Esophagus muscularis mucosa (tissue), 4 donors: Measurements from ENCODE around the gene PPP1R3G. TPM values are rescaled to one million over a fixed set of nuclear protein-coding genes. Genes with fewer than 3 reads are reported as not detected.

Source experiments
- DNase-seq: peaks from one replicate; pipeline ENCODE4 v3.0.0-alpha.2; 2017; ENCODE audit errors: extremely low spot score
- H3K27ac ChIP-seq, 4 donors: fragments of 200-600 bp; sonication (generic); replicated peaks in 1 of 4; 1 replicate in 3 of 4; 2 replicates in 1 of 4; pipeline ENCODE4 v1.5.1; 2016 to 2019; ENCODE audit warnings: mild to moderate bottlenecking in 1 of 4
- H3K27me3 ChIP-seq, 4 donors: fragments of 200-600 bp; sonication (generic); one replicate each; pipeline versions ENCODE4 v1.5.1 to v1.6.0; 2016 to 2019
- H3K36me3 ChIP-seq, 4 donors: fragments of 200-600 bp; sonication (generic); one replicate each; pipeline ENCODE4 v1.5.1; 2016 to 2019
- H3K4me1 ChIP-seq, 4 donors: fragments of 200-600 bp; sonication (generic); one replicate each; pipeline ENCODE4 v1.5.1; 2016 to 2019
- H3K4me3 ChIP-seq, 4 donors: fragments of 200-600 bp; sonication (generic); 1 replicate in 2 of 4; 2 replicates in 2 of 4; pipeline ENCODE4 v1.5.1; 2016 to 2019; ENCODE audit warnings: mild to moderate bottlenecking in 4 of 4, moderate library complexity in 1 of 4
- H3K9me3 ChIP-seq, 4 donors: fragments of 200-600 bp; sonication (generic); 1 replicate in 3 of 4; 2 replicates in 1 of 4; pipeline ENCODE4 v1.5.1; 2016 to 2019
- EP300 ChIP-seq: sonication (generic); formaldehyde crosslinking; IDR thresholded peaks from one replicate; pipeline ENCODE4 v1.6.1; 2017; ENCODE audit warnings: antibody characterized with exemption
- POLR2A ChIP-seq: fragments of 450-650 bp; IDR thresholded peaks from one replicate; pipeline ENCODE4 v1.6.1; 2017; ENCODE audit warnings: antibody characterized with exemption, moderate library complexity, mild to moderate bottlenecking, low read depth
- POLR2AphosphoS5 ChIP-seq, 2 donors: sonication (generic); formaldehyde crosslinking; IDR thresholded peaks; one replicate each; pipeline ENCODE4 v1.6.1; 2017; ENCODE audit warnings: antibody characterized with exemption in 2 of 2
- WGBS: methylation state at CpG from one replicate; pipeline ENCODE4 v1.1.5; 2018; 5-methylcytosine and 5-hydroxymethylcytosine counted together
- intact Hi-C: fragments of 100-400 bp; cut with DNase I; formaldehyde crosslinking; loops from one replicate; pipeline ENCODE4 v1.15.1; 2023
- total RNA-seq, 4 donors: library from RNA; depleted of rRNA; stranded (reverse); fragments of >200 nt; gene quantifications; one replicate each; pipeline versions ENCODE4 v1.1.0 to v1.2.1, GENCODE V29; 2016
- TF ChIP-seq, protein P1 (sequence below), 3 experiments: fragments of 200-600 bp in 2 of 3; fragments of 450-650 bp in 1 of 3; sonication (generic) in 2 of 3; IDR thresholded peaks; one replicate each; pipeline ENCODE4 v1.5.1; 2017 to 2019; ENCODE audit warnings: antibody characterized with exemption in 3 of 3, mild to moderate bottlenecking in 2 of 3, moderate library complexity in 1 of 3

The PPP1R3G gene
- total RNA-seq, 4 donors from 2014 or later, result 3.0 to 7.9 (median 5.5) TPM

DNA sequence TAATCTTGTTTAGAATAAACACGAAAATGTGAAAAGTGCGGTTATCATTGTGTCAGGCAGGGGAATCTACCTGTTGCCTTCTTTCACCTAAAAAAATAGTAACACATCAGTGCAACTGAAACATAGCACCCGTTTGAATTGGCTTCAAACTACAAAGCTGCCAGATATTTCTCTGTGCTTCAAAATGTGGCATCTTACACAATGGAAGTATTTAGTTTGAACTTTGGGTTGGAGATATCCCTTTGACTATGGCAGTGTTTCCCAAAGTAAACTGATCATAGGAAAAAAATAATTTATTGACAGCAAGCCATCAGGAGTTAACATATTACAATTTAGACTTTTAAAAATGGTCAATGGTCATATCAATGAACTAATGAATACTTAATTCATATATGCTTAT is 3.6 kb downstream of the PPP1R3G start:
- Histone ChIP-seq H3K36me3 (no peaks in the 10 kb centered on the region), H3K27me3 (no peaks in the 10 kb centered on the region), H3K4me3 (no peak overlapping the region), H3K9me3 (no peaks in the 10 kb centered on the region), H3K4me1 (peaks cover 17 to 37% (median 25%) of the 10 kb centered on the region in 4 donors), H3K27ac (no peak overlapping the region)
- no peak for DNase-seq
- intact Hi-C loops, result loop anchor here (10.0 kb wide), 1 partner anchor 64 kb away; no protein-coding TSS in a partner anchor
- WGBS, result 90% methylated on average over 3 of the region's 3 CpGs
- no peak for TF ChIP-seq POLR2A
- TF ChIP-seq POLR2AphosphoS5 (IDR thresholded peaks at IDR 0.05), result no peak
- TF ChIP-seq, protein P1, sequence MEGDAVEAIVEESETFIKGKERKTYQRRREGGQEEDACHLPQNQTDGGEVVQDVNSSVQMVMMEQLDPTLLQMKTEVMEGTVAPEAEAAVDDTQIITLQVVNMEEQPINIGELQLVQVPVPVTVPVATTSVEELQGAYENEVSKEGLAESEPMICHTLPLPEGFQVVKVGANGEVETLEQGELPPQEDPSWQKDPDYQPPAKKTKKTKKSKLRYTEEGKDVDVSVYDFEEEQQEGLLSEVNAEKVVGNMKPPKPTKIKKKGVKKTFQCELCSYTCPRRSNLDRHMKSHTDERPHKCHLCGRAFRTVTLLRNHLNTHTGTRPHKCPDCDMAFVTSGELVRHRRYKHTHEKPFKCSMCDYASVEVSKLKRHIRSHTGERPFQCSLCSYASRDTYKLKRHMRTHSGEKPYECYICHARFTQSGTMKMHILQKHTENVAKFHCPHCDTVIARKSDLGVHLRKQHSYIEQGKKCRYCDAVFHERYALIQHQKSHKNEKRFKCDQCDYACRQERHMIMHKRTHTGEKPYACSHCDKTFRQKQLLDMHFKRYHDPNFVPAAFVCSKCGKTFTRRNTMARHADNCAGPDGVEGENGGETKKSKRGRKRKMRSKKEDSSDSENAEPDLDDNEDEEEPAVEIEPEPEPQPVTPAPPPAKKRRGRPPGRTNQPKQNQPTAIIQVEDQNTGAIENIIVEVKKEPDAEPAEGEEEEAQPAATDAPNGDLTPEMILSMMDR (IDR thresholded peaks at IDR 0.05), result no peak
- no peak for TF ChIP-seq EP300

DNA sequence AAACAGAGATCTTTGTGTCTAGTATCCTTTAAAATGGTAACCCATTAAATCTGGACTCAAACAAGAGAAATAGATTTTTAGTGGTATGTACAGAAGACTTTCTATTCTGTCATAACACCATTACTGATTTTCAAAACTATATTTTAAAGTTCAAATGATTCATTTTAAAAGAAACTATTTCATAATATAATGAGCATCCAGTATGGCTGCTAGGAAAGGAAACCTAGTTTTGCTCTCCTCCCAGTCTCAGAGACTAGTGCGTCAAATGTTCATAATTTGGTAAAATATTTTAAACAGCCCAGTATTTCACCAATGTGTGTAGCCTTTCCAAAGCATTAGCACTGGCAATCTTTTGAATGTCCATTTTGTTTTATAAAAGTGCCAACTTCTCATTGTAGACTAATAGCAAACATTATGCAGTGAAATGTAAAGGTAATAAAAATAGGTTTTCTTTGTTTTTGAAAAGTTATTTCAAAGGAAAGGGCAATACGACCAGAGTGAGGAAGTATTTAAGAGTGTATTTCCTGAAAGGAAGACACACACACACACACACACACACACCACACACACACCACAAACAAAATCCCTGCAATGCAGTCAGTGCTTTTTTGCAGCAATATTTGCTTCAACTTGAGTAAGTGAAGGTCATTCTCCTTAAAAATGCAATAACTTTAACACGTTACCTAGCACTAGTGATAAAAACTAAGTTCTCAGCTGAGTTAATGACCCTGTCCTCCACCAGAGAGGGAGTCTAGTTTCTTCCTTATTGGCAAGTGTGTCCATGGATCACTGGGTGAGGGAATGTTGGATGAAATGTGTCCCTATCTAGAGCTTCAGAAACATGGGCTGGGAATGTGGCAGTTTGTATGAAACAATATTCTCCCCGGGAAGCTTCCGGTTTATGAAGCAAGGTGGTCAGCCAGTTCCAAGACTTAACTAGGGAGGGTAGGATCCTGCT is 4.6 kb downstream of the PPP1R3G start:
- Histone ChIP-seq H3K27ac (no peak overlapping the region), H3K4me3 (no peak overlapping the region), H3K27me3 (no peaks in the 10 kb centered on the region), H3K9me3 (no peaks in the 10 kb centered on the region), H3K4me1 (peaks cover 13 to 28% (median 20%) of the 10 kb centered on the region in 4 donors), H3K36me3 (no peaks in the 10 kb centered on the region)
- DNase-seq, result no peak
- no peak for TF ChIP-seq EP300
- TF ChIP-seq, protein P1 (IDR thresholded peaks at IDR 0.05), result no peak
- TF ChIP-seq POLR2AphosphoS5 (IDR thresholded peaks at IDR 0.05), result no peak
- no peak for TF ChIP-seq POLR2A
- intact Hi-C loops, result loop anchor here (10.0 kb wide), 1 partner anchor 65 kb away; no protein-coding TSS in a partner anchor
- WGBS, result 82% methylated on average over 5 of the region's 5 CpGs

DNA sequence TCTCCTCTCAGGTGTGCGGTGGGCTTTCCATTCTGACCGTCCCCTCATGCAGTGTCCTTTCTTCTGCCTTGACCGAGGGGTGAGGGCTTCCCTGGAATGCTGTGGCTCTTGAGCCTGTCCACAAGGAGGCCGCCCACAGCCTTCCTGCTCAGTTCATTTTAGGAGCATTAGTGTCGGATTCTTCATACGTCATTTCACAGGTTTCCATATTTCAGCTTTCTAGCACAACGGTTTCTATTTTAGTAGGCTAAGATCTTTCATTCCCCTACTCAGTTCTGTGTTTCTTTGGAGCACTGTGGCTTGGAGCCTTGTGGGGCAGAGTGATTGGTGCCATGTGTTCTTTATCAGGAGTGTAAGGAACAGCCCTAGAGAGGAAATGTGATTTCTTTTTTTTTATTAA is 5.5 kb downstream of the PPP1R3G start:
- Histone ChIP-seq H3K9me3 (no peaks in the 10 kb centered on the region), H3K36me3 (no peaks in the 10 kb centered on the region), H3K4me1 (peaks cover 14 to 23% (median 17%) of the 10 kb centered on the region in 4 donors), H3K4me3 (no peak overlapping the region), H3K27me3 (no peaks in the 10 kb centered on the region), H3K27ac (no peak overlapping the region)
- DNase-seq, result no peak
- WGBS, result 84% methylated on average over 7 of the region's 7 CpGs
- intact Hi-C loops, result no loop called here
- TF ChIP-seq, protein P1 (IDR thresholded peaks at IDR 0.05), result no peak
- no peak for TF ChIP-seq POLR2A
- TF ChIP-seq POLR2AphosphoS5 (IDR thresholded peaks at IDR 0.05), result no peak
- no peak for TF ChIP-seq EP300

DNA sequence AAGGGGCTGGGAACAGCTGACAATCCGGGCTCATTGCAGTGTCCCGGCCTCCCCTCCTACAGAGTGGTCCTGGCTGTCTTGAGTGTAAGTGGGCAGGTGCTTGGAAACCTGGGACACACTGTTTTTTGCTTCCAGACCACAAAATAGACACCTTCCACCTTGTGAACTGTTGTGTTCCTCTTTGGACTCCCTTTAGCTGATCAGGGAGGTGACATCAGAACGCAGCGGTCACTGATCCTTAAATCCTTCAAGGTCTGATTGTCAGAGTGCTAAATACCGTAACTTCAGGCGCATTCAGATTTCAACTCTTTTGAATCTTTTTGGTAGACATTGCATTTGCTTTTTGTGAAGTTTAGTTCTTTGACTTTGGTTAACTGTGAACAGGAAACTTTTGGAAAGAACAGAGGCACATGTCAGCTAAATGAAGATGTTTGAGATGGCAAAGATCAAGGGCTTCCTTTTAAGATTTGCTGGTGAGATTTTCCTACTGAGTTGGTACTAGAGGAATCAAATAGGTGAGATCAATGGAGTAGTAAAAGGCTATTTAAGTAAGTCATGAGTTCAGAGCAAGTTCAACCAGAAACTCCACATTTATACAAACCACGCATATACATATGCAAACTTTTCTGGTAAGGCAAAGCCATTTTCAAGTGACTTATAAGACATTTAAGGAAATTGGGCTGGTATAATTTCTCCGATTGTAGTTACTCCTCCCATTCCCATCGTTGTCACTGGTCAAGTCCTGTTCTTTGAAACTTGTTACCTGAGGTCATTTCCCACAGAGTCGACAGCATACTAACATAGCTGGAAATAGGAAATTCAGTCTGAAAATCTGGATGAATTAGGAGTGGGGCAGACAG is 6.3 kb downstream of the PPP1R3G start:
- no peak for TF ChIP-seq EP300
- TF ChIP-seq POLR2A, result no peak
- no peak for TF ChIP-seq POLR2AphosphoS5 (IDR thresholded peaks at IDR 0.05)
- peaks cover 5 to 15% (median 13%) of the 10 kb centered on the region in 4 donors for H3K4me1 ChIP-seq
- 93% methylated on average over 9 of the region's 10 CpGs for WGBS
- H3K27me3 ChIP-seq, result no peaks in the 10 kb centered on the region
- no peak overlapping the region for H3K4me3 ChIP-seq
- DNase-seq, result no peak
- H3K27ac ChIP-seq, result no peak overlapping the region
- no peaks in the 10 kb centered on the region for H3K36me3 ChIP-seq
- H3K9me3 ChIP-seq, result no peaks in the 10 kb centered on the region
- intact Hi-C loops, result no loop called here
